Activated CD8-positive, alpha-beta memory T cell treated with anti-CD3 and anti-CD28 coated beads, Interleukin-2, amount 50 U/mL, for 1 hour (primary cell): Measurements from ENCODE around the gene KRTAP5-9.
"Not testable (repeated sequence)": the region's sequence is repeated elsewhere in the genome, so short reads cannot be mapped to it uniquely, and the experiment has no call there.

ENCODE experiments used
- DNase-seq: peaks from one replicate; pipeline ENCODE4 v3.0.0-alpha.2; 2020; ENCODE audit errors: extremely low read depth

Gene KRTAP5-9

GRCh38 chr11:71548120-71548519 lies at the start of gene KRTAP5-9:
Gene KRTAP5-9, plus strand, starts transcription at chr11:71548420. Its CDS starts 238 bp downstream, at chr11:71548658.
- no peak for DNase-seq

GRCh38 chr11:71499125-71499524 lies 49.1 kb upstream of the KRTAP5-9 start:
- DNase-seq = no peak

GRCh38 chr11:71499546-71499945 lies 48.7 kb upstream of the KRTAP5-9 start:
- DNase-seq = no peak

- no peak for DNase-seq
Observed at GRCh38 chr11:71500601-71501021, 47.6 kb upstream of the KRTAP5-9 start.

- no peak for DNase-seq
Observed at GRCh38 chr11:71501071-71501985, 46.9 kb upstream of the KRTAP5-9 start.

GRCh38 chr11:71502026-71502425 lies 46.2 kb upstream of the KRTAP5-9 start:
- no peak for DNase-seq

- DNase-seq = no peak
Observed at GRCh38 chr11:71502871-71503435, 45.3 kb upstream of the KRTAP5-9 start.

- no peak for DNase-seq
Observed at GRCh38 chr11:71504531-71504930, 43.7 kb upstream of the KRTAP5-9 start.

- DNase-seq = no peak
Observed at GRCh38 chr11:71505001-71505400, 43.2 kb upstream of the KRTAP5-9 start.

GRCh38 chr11:71505781-71506180 lies 42.4 kb upstream of the KRTAP5-9 start:
- DNase-seq = no peak

- no peak for DNase-seq
Observed at GRCh38 chr11:71507102-71507501, 41.1 kb upstream of the KRTAP5-9 start.

GRCh38 chr11:71518506-71519471 lies 29.4 kb upstream of the KRTAP5-9 start:
- DNase-seq = no peak

- DNase-seq = no peak
Observed at GRCh38 chr11:71519546-71519945, 28.7 kb upstream of the KRTAP5-9 start.

GRCh38 chr11:71525188-71525937 lies 22.9 kb upstream of the KRTAP5-9 start:
- DNase-seq = no peak

GRCh38 chr11:71525938-71526495 lies 22.2 kb upstream of the KRTAP5-9 start:
- DNase-seq = no peak

- DNase-seq = not testable (repeated sequence)
Observed at GRCh38 chr11:71526796-71527575, 21.2 kb upstream of the KRTAP5-9 start, which contains the start of gene KRTAP5-7. Gene KRTAP5-7, plus strand, starts transcription at chr11:71527267. Its CDS starts 34 bp downstream, at chr11:71527301.

GRCh38 chr11:71527576-71528210 lies 20.5 kb upstream of the KRTAP5-9 start:
- DNase-seq = no peak

- no peak for DNase-seq
Observed at GRCh38 chr11:71530602-71531001, 17.6 kb upstream of the KRTAP5-9 start.

- no peak for DNase-seq
Observed at GRCh38 chr11:71532036-71532610, 16.1 kb upstream of the KRTAP5-9 start.
